AG10803 (cell line): ENCODE results near the gene ATAD3B.
"Not testable (repeated sequence)": the region's sequence is repeated elsewhere in the genome, so short reads cannot be mapped to it uniquely, and the experiment has no call there.

Experiments
- DNase-seq: peaks from one replicate; pipeline ENCODE4 v3.0.0; 2010; ENCODE audit warnings: low read depth
- H3K4me3 ChIP-seq: 2 replicates; pipeline ENCODE4 v1.5.1; 2011; ENCODE audit warnings: mild to moderate bottlenecking, low read length, control low read depth
- CTCF ChIP-seq: conservative IDR thresholded peaks from 2 replicates; pipeline ENCODE4 v1.5.1; 2011; ENCODE audit warnings: mild to moderate bottlenecking, low read length, control low read depth, inconsistent platforms

The ATAD3B gene

DNA sequence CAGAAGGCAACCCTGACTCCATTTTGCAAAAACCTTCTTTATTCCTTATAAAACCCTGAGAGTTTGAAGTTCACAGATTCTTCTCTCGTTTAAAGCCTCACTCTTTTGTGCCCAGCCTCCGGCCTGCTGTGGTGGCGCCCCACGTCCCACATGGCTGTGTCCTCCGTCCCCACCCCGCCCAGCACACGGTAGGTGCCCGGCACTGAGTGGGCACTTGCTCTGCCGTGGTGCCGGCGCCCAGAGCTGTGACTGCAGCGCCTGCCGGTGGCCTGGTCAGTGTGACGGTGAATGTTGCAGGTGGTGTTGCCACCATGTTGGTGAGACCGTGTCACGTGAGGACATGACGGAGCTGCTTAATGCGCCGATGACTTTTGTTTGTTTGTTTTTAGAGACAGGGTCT, 49.8 kb downstream of the ATAD3B start:
- DNase-seq: no peak
- no peak overlapping the region for H3K4me3 ChIP-seq
- TF ChIP-seq CTCF: no peak

- H3K4me3 ChIP-seq, DNase-seq: not testable (repeated sequence)
These were observed 51.0 kb downstream of the ATAD3B start for GRCh38 chr1:1522536-1522935.

DNA sequence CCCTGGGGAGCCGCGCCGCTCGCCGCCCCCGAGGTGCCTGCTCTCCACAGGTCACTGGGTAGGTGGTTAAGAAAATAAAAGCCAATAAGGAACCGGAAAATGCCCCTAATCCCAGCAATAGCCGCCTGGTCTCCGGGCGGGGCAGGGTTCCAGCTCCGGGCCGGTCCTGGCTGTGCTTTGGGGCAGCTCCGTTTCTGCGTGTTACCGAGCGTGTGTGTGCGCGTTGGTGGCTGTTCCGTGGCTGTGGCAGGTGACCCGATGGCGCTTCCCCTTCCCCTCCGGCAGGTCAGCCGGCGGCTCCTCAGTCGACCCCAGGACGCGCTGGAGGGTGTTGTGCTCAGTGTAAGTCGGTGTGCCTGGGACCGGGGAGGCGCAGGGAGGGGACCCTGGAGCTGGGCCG, 51.7 kb downstream of the ATAD3B start:
- not testable (repeated sequence) for H3K4me3 ChIP-seq, DNase-seq

DNA sequence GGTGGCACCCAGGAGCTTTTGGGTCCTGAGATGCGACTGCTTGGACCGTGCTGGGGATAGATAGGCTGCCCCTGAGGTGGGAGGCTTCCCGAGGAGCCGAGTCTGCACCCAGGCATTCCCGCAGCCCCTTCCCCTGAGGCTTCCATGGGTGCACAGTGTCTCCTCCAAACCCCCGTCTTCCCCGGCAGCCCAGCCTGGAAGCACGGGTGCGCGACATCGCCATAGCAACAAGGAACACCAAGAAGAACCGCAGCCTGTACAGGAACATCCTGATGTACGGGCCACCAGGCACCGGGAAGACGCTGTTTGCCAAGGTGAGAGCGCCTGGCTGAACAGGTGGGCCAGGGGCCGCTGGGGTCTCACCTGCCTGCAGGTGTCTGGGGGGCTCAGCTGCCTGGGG, 52.1 kb downstream of the ATAD3B start:
- not testable (repeated sequence) for H3K4me3 ChIP-seq, DNase-seq

- DNase-seq, H3K4me3 ChIP-seq: not testable (repeated sequence)
These were observed 53.3 kb downstream of the ATAD3B start for GRCh38 chr1:1524750-1525383.

GRCh38 chr1:1526476-1526875, 54.9 kb downstream of the ATAD3B start:
- not testable (repeated sequence) for DNase-seq, H3K4me3 ChIP-seq

DNA sequence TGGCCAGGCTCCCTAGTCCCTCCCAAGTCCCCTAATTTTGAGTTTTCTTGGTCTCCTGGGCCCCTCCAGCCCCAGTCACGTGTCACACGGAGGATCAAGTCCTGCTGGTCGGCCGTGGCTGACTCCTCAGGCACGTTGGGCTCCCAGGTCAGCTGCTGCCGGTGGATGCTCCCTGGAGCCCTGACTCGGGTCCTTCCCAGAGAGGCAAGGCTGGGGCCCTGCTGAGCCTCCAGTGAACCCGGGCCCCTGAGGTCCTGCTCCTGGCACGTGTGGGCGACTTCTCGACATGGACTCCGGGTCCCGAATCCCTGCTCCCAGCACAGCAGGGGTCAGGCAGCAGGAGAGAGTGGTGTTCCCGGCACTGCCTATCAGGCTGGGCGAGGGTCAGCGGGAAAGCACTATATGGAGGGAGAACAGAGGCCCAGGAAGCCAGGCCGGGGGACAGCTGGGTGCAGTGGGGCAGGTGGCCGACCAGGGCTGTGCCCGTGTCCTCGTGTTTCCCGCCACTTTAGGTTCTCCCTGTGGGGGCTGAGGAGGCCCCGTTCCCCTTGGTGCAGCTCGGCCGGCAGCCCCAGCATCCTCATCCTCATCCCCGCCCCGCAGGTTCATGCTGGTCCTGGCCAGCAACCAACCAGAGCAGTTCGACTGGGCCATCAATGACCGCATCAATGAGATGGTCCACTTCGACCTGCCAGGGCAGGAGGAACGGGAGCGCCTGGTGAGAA, 55.7 kb downstream of the ATAD3B start:
- no peak for TF ChIP-seq CTCF
- no peak overlapping the region for H3K4me3 ChIP-seq
- DNase-seq: no peak

DNA sequence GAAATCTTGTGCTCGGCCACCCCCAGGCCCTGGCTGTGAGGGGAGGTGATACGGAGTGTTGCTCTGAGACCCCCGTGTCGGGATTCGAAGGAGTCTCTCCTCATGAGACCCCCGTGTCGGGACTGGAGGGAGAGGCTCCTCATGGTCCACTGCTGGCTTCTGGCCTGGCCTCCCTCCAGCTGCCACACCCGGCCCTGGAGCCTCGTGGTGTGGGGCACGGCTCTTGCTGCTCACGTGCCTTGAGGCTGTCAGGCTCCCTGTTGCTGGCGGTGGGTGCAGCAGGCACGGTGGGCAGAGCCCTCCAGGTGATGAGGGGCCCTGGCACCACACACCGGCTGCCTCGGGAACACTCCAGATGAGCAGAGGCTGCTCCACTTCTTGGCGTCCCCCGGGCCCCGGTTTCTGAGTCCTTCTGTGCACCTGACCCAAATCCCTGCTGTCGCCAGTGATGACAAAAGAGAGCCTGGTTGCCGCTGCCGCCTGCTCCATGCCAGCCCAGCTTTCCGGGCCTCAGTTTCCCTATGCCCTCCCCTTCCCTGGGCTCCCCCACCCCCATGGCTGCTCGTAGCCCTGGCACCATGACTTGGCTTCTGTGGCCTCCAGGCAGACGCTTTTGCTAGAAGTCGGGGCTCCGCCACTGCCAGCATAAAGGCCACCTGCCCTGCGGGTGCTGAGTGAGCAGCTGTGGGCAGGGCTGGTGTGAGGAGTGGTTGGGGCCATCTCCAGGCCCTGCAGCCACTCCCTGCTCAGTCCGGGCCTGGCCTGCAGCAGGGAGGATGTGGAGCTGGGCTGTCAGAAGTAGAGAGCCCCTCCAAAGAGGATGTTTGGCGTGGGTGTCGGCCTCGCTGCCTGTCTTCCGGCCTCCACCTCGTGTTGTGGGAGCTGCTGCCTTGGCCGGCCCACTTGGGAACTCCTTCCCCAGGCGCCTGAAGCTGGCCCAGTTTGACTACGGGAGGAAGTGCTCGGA, 57.0 kb downstream of the ATAD3B start:
- DNase-seq: no peak
- no peak overlapping the region for H3K4me3 ChIP-seq
- TF ChIP-seq CTCF: no peak

DNA sequence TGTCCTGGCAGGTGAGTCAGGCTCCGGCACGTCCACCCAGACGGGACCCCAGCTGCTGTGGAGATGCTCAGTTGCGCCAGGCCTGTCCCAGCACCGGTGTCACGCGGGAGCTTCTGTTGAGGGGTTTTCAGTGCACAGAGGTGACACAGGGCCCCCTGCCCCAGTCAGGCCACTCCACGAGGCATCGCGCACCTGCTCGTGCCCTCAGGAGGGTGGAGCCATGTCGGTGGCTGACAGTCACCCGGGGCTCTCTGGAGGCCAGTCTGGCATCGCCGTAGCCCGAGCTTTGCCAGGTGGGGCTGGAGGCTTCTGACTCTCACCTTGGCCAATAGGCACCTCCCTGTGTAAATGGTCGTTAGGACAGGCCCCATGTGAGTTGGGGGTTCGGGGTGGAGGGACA, 57.8 kb downstream of the ATAD3B start:
- no peak overlapping the region for H3K4me3 ChIP-seq
- no peak for TF ChIP-seq CTCF
- DNase-seq: no peak
